ENCODE measurements around the gene DKK1. TPM values are rescaled to one million over a fixed set of nuclear protein-coding genes. Genes with fewer than 3 reads are reported as not detected.

DKK1 gene, protein sequence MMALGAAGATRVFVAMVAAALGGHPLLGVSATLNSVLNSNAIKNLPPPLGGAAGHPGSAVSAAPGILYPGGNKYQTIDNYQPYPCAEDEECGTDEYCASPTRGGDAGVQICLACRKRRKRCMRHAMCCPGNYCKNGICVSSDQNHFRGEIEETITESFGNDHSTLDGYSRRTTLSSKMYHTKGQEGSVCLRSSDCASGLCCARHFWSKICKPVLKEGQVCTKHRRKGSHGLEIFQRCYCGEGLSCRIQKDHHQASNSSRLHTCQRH
- 2.5 TPM for total RNA-seq

DNA sequence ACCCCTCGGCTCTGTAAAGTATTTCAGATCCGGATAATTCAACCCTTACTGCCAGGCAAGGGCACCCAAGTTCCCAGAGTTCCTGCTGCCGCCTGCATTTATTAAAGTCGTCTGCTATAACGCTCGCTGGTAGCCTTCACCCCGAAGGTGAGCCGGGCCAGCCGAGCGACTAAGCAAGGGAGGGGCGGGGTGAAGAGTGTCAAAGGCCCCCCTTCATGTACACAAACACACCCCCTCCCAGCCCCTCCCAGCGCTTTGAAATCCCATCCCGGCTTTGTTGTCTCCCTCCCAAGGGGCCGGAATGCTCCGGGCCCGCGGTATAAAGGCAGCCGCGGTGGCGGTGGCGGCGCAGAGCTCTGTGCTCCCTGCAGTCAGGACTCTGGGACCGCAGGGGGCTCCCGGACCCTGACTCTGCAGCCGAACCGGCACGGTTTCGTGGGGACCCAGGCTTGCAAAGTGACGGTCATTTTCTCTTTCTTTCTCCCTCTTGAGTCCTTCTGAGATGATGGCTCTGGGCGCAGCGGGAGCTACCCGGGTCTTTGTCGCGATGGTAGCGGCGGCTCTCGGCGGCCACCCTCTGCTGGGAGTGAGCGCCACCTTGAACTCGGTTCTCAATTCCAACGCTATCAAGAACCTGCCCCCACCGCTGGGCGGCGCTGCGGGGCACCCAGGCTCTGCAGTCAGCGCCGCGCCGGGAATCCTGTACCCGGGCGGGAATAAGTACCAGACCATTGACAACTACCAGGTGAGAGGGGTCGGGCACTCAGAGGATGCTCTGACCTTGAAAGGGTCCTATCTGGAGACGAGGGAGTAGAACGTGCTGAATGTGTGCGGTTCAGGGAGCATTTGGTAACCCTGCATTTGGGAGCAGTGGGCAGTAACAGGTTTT lies at the start of gene DKK1:
TSS of gene DKK1 (plus strand) at position 349 of the 889 bp plus-strand sequence. CDS start at position 503, 154 bp downstream.

All from parietal lobe (tissue), 1 donor.